HCT116 (cell line): ENCODE results near the gene OPCML.

Experiments
- CBX3 ChIP-seq: IDR thresholded peaks from 2 replicates; pipeline ENCODE4 v1.6.1; 2012; ENCODE audit warnings: low read depth
- EZH2 ChIP-seq: fragments of 200-600 bp; sonication (generic); IDR thresholded peaks from 2 replicates; pipeline ENCODE4 v1.6.1; 2017; ENCODE audit warnings: antibody characterized with exemption, mixed run types
- EZH2phosphoT487 ChIP-seq: fragments of 200-600 bp; IDR thresholded peaks from 2 replicates; pipeline ENCODE4 v1.6.1; 2018; ENCODE audit warnings: antibody characterized with exemption, borderline replicate concordance
- JUND ChIP-seq: IDR thresholded peaks from 2 replicates; pipeline ENCODE4 v1.6.1; 2012
- POLR2A ChIP-seq: IDR thresholded peaks from 2 replicates; pipeline ENCODE4 v1.7.0; 2011; ENCODE audit warnings: borderline replicate concordance; ENCODE audit not compliant: insufficient read depth, insufficient read length; ENCODE audit errors: extremely low read depth
- POLR2AphosphoS5 ChIP-seq: IDR thresholded peaks from 2 replicates; pipeline ENCODE4 v1.6.1; 2011; ENCODE audit warnings: mild to moderate bottlenecking, low read depth, low read length, moderate library complexity
- REST ChIP-seq: IDR thresholded peaks from 2 replicates; pipeline ENCODE4 v1.6.1; 2012; ENCODE audit warnings: low read depth
- SP1 ChIP-seq: IDR thresholded peaks from 2 replicates; pipeline ENCODE4 v1.6.1; 2012; ENCODE audit warnings: low read depth
- TCF7L2 ChIP-seq: IDR thresholded peaks from 2 replicates; pipeline ENCODE4 v1.7.0; 2011; ENCODE audit warnings: borderline replicate concordance, inconsistent platforms; ENCODE audit not compliant: insufficient read depth, insufficient read length; ENCODE audit errors: extremely low read depth
- ZNF274 ChIP-seq: fragments of 200-500 bp; sonication (Bioruptor generic); IDR thresholded peaks from 2 replicates; pipeline ENCODE4 v1.6.1; 2014; ENCODE audit warnings: mild to moderate bottlenecking, low read depth, low read length, inconsistent platforms
- TF ChIP-seq, protein P1 (sequence below), 3 experiments: fragments of 200-600 bp in 1 of 3; sonication (generic) in 1 of 3; IDR thresholded peaks in 2 of 3; conservative IDR thresholded peaks in 1 of 3; 2 replicates each; pipeline ENCODE4 v1.5.1; 2012 to 2017; ENCODE audit warnings: low read depth in 2 of 3, low read length in 2 of 3, antibody characterized with exemption in 1 of 3, borderline replicate concordance in 1 of 3, control low read depth in 1 of 3, mild to moderate bottlenecking in 1 of 3, mixed read lengths in 1 of 3, mixed run types in 1 of 3, moderate library complexity in 1 of 3; ENCODE audit not compliant: insufficient read depth in 1 of 3

DNA sequence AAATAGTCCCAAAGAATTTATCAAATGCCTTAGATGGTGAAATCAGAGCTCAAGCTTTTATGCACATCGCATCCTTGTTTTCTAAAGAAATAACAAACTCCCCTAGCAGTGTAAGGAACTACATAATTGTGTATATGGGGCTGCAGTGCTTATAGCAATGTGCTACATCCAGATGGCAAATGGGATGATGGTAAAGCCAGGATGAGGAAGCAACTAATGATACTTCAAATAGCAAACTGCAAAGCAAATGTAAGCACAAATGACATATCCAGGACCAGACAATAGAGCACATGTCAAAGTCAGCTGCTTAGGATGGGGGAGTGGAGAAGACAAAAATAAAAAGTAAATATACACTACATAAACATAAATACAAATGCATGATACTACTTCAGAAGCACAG is 425.9 kb downstream of the OPCML start:
- TF ChIP-seq, protein P1, sequence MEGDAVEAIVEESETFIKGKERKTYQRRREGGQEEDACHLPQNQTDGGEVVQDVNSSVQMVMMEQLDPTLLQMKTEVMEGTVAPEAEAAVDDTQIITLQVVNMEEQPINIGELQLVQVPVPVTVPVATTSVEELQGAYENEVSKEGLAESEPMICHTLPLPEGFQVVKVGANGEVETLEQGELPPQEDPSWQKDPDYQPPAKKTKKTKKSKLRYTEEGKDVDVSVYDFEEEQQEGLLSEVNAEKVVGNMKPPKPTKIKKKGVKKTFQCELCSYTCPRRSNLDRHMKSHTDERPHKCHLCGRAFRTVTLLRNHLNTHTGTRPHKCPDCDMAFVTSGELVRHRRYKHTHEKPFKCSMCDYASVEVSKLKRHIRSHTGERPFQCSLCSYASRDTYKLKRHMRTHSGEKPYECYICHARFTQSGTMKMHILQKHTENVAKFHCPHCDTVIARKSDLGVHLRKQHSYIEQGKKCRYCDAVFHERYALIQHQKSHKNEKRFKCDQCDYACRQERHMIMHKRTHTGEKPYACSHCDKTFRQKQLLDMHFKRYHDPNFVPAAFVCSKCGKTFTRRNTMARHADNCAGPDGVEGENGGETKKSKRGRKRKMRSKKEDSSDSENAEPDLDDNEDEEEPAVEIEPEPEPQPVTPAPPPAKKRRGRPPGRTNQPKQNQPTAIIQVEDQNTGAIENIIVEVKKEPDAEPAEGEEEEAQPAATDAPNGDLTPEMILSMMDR (IDR thresholded peaks at IDR 0.05 in 2 of 3, conservative IDR thresholded peaks at IDR 0.05 in 1 of 3; ENCODE audit: borderline replicate concordance in 1 of 3, insufficient read depth in 1 of 3, low read depth in 2 of 3, low read length in 2 of 3), result no peak
- TF ChIP-seq EZH2phosphoT487, result no peak
- TF ChIP-seq TCF7L2, result no peak
- TF ChIP-seq ZNF274, result no peak
- TF ChIP-seq CBX3, result no peak
- no peak for TF ChIP-seq REST
- TF ChIP-seq POLR2A, result no peak
- TF ChIP-seq EZH2, result no peak
- TF ChIP-seq POLR2AphosphoS5, result no peak
- TF ChIP-seq SP1, result no peak
- no peak for TF ChIP-seq JUND
